HCT116 (cell line): ENCODE measurements around the gene HNRNPUL2. TPM values are rescaled to one million over a fixed set of nuclear protein-coding genes. Genes with fewer than 3 reads are reported as not detected.

Source experiments
- ATAC-seq: fragments of 200-7000 bp; cut with Tn5 transposase; 2 replicates; pipeline ENCODE4 v1.9.1; 2020; ENCODE audit warnings: mild to moderate bottlenecking, moderate library complexity
- BruUV-seq: library from RNA; stranded (reverse); fragments of 400-500 nt; replicated peaks from 2 replicates; lab custom pipeline; 2021; lab: Mats Ljungman, UMichigan
- CTCF ChIA-PET: fragments of 300-600 bp; sonication (Branson Sonifier 250); formaldehyde crosslinking; loops from one replicate; lab custom pipeline; 2021; ENCODE audit warnings: antibody characterized with exemption; lab: Charles Lee
- POLR2A ChIA-PET: fragments of 300-600, 350-600 bp; sonication (Branson Sonifier 250); formaldehyde crosslinking; loops from one replicate; lab custom pipeline; 2021; ENCODE audit warnings: antibody characterized with exemption; lab: Charles Lee
- RAD21 ChIA-PET, 2 experiments: fragments of 300-600 bp; sonication (Branson Sonifier 250); formaldehyde crosslinking; loops; one replicate each; lab custom pipeline; 2023; ENCODE audit warnings: low total read pairs in 2 of 2; ENCODE audit not compliant: uncharacterized antibody in 2 of 2, unreplicated experiment in 2 of 2, low non-redundant PET in 1 of 2; lab: Charles Lee
- DNase-seq: peaks from one replicate; pipeline ENCODE4 v3.0.0-alpha.2; 2010; ENCODE audit warnings: low read depth, low spot score
- H2AFZ ChIP-seq: fragments of 200-600 bp; shearing (Covaris generic), sonication (generic); 2 replicates; pipeline ENCODE4 v1.6.1; 2017; ENCODE audit warnings: low read depth, mixed run types, mixed read lengths, antibody characterized with exemption, low read length; ENCODE audit not compliant: poor library complexity, severe bottlenecking
- H3K27ac ChIP-seq: 2 replicates; pipeline ENCODE4 v1.5.1; 2012; ENCODE audit warnings: low read depth, low read length
- H3K27me3 ChIP-seq: fragments of 200-600 bp; sonication (generic); 2 replicates; pipeline ENCODE4 v1.6.1; 2016; ENCODE audit warnings: mixed run types, low read length, mixed read lengths; ENCODE audit not compliant: insufficient read depth
- H3K36me3 ChIP-seq, 2 experiments: fragments of 200-500 bp in 1 of 2; fragments of 200-600 bp in 1 of 2; sonication (Bioruptor generic) in 1 of 2; sonication (generic) in 1 of 2; 2 replicates each; pipeline versions ENCODE4 v1.5.1 to v1.6.1; 2014 to 2016; ENCODE audit warnings: low read length in 2 of 2, inconsistent platforms in 1 of 2, mixed read lengths in 1 of 2, mixed run types in 1 of 2; ENCODE audit not compliant: insufficient read depth in 2 of 2, control insufficient read depth in 1 of 2
- H3K4me1 ChIP-seq, 2 experiments: fragments of 200-600 bp in 1 of 2; sonication (generic) in 1 of 2; 2 replicates each; pipeline versions ENCODE4 v1.5.1 to v1.6.1; 2012 to 2017; ENCODE audit warnings: low read length in 2 of 2, inconsistent platforms in 1 of 2, mild to moderate bottlenecking in 1 of 2, mixed read lengths in 1 of 2, mixed run types in 1 of 2, moderate library complexity in 1 of 2; ENCODE audit not compliant: insufficient read depth in 2 of 2, control insufficient read depth in 1 of 2
- H3K4me2 ChIP-seq: fragments of 200-600 bp; sonication (generic); 2 replicates; pipeline ENCODE4 v1.6.1; 2017; ENCODE audit warnings: mixed run types, low read length, mixed read lengths
- H3K4me3 ChIP-seq, 2 experiments: fragments of 200-600 bp in 1 of 2; sonication (generic) in 1 of 2; replicated peaks in 1 of 2; 2 replicates each; pipeline ENCODE4 v1.5.1; 2011 to 2016; ENCODE audit warnings: low read length in 2 of 2, control low read depth in 1 of 2, low read depth in 1 of 2, mild to moderate bottlenecking in 1 of 2, mixed read lengths in 1 of 2, mixed run types in 1 of 2
- H3K79me2 ChIP-seq: fragments of 200-600 bp; sonication (generic); 2 replicates; pipeline ENCODE4 v1.6.1; 2017; ENCODE audit warnings: mild to moderate bottlenecking, mixed run types, low read length, moderate library complexity, mixed read lengths; ENCODE audit not compliant: insufficient read depth
- H3K9ac ChIP-seq: fragments of 200-600 bp; sonication (generic); 2 replicates; pipeline ENCODE4 v1.6.1; 2016; ENCODE audit warnings: low read length, mixed read lengths
- H3K9me2 ChIP-seq: fragments of 200-600 bp; sonication (generic), shearing (Covaris generic); 2 replicates; pipeline ENCODE4 v1.6.1; 2017; ENCODE audit warnings: mixed run types, mild to moderate bottlenecking, moderate library complexity; ENCODE audit not compliant: insufficient read depth
- H3K9me3 ChIP-seq, 2 experiments: fragments of 200-500 bp in 1 of 2; fragments of 200-600 bp in 1 of 2; sonication (Bioruptor generic) in 1 of 2; sonication (generic) in 1 of 2; 2 replicates each; pipeline ENCODE4 v1.6.1; 2014 to 2017; ENCODE audit warnings: low read length in 2 of 2, mixed read lengths in 2 of 2, inconsistent platforms in 1 of 2, low read depth in 1 of 2, mild to moderate bottlenecking in 1 of 2, mixed run types in 1 of 2, moderate library complexity in 1 of 2; ENCODE audit not compliant: control insufficient read depth in 1 of 2, insufficient read depth in 1 of 2
- H4K20me1 ChIP-seq: fragments of 200-600 bp; sonication (generic), shearing (Covaris generic); 2 replicates; pipeline ENCODE4 v1.6.1; 2017; ENCODE audit warnings: mixed run types, mild to moderate bottlenecking, moderate library complexity; ENCODE audit not compliant: insufficient read depth
- CBX3 ChIP-seq: IDR thresholded peaks from 2 replicates; pipeline ENCODE4 v1.6.1; 2012; ENCODE audit warnings: low read depth
- CEBPB ChIP-seq: IDR thresholded peaks from 2 replicates; pipeline ENCODE4 v1.6.1; 2012; ENCODE audit warnings: low read depth
- ELF1 ChIP-seq: IDR thresholded peaks from 2 replicates; pipeline ENCODE4 v1.6.1; 2012; ENCODE audit warnings: low read depth, borderline replicate concordance
- EZH2phosphoT487 ChIP-seq: fragments of 200-600 bp; IDR thresholded peaks from 2 replicates; pipeline ENCODE4 v1.6.1; 2018; ENCODE audit warnings: antibody characterized with exemption, borderline replicate concordance
- JUND ChIP-seq: IDR thresholded peaks from 2 replicates; pipeline ENCODE4 v1.6.1; 2012
- MAX ChIP-seq: IDR thresholded peaks from 2 replicates; pipeline ENCODE4 v1.6.1; 2012
- POLR2A ChIP-seq: IDR thresholded peaks from 2 replicates; pipeline ENCODE4 v1.7.0; 2011; ENCODE audit warnings: borderline replicate concordance; ENCODE audit not compliant: insufficient read depth, insufficient read length; ENCODE audit errors: extremely low read depth
- POLR2AphosphoS5 ChIP-seq: IDR thresholded peaks from 2 replicates; pipeline ENCODE4 v1.6.1; 2011; ENCODE audit warnings: mild to moderate bottlenecking, low read depth, low read length, moderate library complexity
- SIN3A ChIP-seq: IDR thresholded peaks from 2 replicates; pipeline ENCODE4 v1.6.1; 2012; ENCODE audit warnings: low read depth
- SP1 ChIP-seq: IDR thresholded peaks from 2 replicates; pipeline ENCODE4 v1.6.1; 2012; ENCODE audit warnings: low read depth
- SRF ChIP-seq: IDR thresholded peaks from 2 replicates; pipeline ENCODE4 v1.6.1; 2012; ENCODE audit warnings: low read depth
- TCF7L2 ChIP-seq: IDR thresholded peaks from 2 replicates; pipeline ENCODE4 v1.7.0; 2011; ENCODE audit warnings: borderline replicate concordance, inconsistent platforms; ENCODE audit not compliant: insufficient read depth, insufficient read length; ENCODE audit errors: extremely low read depth
- ZNF274 ChIP-seq: fragments of 200-500 bp; sonication (Bioruptor generic); IDR thresholded peaks from 2 replicates; pipeline ENCODE4 v1.6.1; 2014; ENCODE audit warnings: mild to moderate bottlenecking, low read depth, low read length, inconsistent platforms
- intact Hi-C: fragments of 100-400 bp; cut with micrococcal nuclease; formaldehyde crosslinking; loops from 2 replicates; pipeline ENCODE4 v1.10.0; 2022
- total RNA-seq: library from RNA; stranded (reverse); gene quantifications from one replicate; pipeline ENCODE4 v1.2.1, GENCODE V29; 2021; ENCODE audit not compliant: unreplicated experiment
- TF ChIP-seq, protein P1 (sequence below): IDR thresholded peaks from 2 replicates; pipeline ENCODE4 v1.6.1; 2011; ENCODE audit warnings: mild to moderate bottlenecking, low read length, moderate library complexity; ENCODE audit not compliant: insufficient replicate concordance; ENCODE audit errors: extremely low read depth
- TF ChIP-seq, protein P2 (sequence below): IDR thresholded peaks from 2 replicates; pipeline ENCODE4 v1.6.1; 2012; ENCODE audit warnings: low read depth

HNRNPUL2 gene
- total RNA-seq, 1 experiment from 2014 or later: 45.8 TPM

DNA sequence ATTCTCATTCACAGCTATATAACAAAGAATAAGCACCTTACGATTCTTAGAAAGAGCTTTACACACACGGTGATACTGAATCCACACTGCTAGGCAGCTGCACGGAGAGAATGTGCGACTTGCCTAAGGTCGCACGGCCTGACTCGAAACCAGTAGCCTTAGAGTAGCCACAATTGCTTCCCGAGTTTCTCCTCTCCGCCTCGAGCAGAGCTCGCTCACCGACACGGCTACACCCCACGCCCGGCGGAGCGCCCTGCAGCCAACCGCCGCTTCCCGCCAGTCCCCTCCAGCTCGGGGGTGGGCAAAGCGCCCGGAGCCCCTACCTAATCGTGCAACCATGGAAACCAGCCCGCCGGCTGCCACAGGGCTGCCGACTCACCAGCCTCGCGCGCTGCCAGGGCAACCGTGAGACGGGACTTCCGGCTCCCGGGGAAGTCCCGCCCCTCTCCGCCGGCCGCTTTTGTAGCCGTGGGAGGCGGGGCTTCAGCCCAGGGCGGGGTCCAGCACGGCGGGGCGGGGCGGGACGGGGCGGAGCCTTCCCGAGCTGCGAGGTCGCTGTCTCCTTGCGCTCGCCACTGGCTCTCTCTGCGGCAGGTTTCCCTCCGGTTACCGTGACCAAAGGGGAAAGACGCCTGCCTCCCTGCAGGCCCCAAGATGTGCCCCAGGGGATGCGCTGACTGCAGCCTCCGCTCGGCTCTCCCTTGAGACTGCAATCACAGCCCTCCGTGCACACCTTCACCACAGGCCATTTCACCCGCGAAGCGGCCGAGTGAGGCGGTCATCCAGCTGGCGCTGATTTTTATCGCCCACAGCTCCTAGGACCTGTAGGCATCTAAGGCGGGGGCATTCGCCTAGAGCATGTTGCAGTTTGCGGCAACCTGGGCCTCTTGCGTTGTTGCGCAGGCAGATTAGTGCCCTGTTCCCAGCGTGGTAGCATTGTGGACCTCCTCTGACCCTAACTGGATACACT is 21.1 kb downstream of the HNRNPUL2 start:
- no peaks in the 10 kb centered on the region for H3K9me2 ChIP-seq
- peak overlapping the region; percentile 84 for H3K9ac ChIP-seq
- peak; percentile 95 for ATAC-seq
- H4K20me1 ChIP-seq: no peaks in the 10 kb centered on the region
- H2AFZ ChIP-seq: no peak overlapping the region
- H3K4me1 ChIP-seq: peaks cover 5 to 20% of the 10 kb centered on the region in 2 experiments
- H3K4me2 ChIP-seq: peak overlapping the region; percentile 85
- ChIA-PET RAD21 (no interaction called here), CTCF (interaction anchor here (0.9 to 1.5 kb wide), 5 partner anchors 12 to 311 kb away, joined by 3 to 7 read pairs (median 4); partner anchors contain the start of gene TTC9C), POLR2A (interaction anchor here (0.9 to 2.3 kb wide), 5 partner anchors 17 to 132 kb away, joined by 3 to 6 read pairs (median 3); partner anchors contain the start of genes C11orf98, CSKMT, EEF1G and HNRNPUL2)
- H3K27ac ChIP-seq: peak overlapping the region; percentile 80
- TF ChIP-seq, protein P1, sequence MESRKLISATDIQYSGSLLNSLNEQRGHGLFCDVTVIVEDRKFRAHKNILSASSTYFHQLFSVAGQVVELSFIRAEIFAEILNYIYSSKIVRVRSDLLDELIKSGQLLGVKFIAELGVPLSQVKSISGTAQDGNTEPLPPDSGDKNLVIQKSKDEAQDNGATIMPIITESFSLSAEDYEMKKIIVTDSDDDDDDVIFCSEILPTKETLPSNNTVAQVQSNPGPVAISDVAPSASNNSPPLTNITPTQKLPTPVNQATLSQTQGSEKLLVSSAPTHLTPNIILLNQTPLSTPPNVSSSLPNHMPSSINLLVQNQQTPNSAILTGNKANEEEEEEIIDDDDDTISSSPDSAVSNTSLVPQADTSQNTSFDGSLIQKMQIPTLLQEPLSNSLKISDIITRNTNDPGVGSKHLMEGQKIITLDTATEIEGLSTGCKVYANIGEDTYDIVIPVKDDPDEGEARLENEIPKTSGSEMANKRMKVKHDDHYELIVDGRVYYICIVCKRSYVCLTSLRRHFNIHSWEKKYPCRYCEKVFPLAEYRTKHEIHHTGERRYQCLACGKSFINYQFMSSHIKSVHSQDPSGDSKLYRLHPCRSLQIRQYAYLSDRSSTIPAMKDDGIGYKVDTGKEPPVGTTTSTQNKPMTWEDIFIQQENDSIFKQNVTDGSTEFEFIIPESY: peak; percentile 40
- TF ChIP-seq POLR2A (no peak), EZH2phosphoT487 (no peak), JUND (peak; percentile 34; the same call in 1 of the 2 replicates), POLR2AphosphoS5 (peak; percentile 92), SP1 (0 out of 2 replicates have a peak, but pooled peaks have one; percentile 35), SIN3A (peak; percentile 50; the same call in 1 of the 2 replicates), CEBPB (no peak), ELF1 (peak; percentile 62; the same call in 1 of the 2 replicates), SRF (no peak), TCF7L2 (peak; percentile 68), MAX (peak; percentile 48; the same call in 1 of the 2 replicates), ZNF274 (no peak), CBX3 (no peak)
- TF ChIP-seq, protein P2, sequence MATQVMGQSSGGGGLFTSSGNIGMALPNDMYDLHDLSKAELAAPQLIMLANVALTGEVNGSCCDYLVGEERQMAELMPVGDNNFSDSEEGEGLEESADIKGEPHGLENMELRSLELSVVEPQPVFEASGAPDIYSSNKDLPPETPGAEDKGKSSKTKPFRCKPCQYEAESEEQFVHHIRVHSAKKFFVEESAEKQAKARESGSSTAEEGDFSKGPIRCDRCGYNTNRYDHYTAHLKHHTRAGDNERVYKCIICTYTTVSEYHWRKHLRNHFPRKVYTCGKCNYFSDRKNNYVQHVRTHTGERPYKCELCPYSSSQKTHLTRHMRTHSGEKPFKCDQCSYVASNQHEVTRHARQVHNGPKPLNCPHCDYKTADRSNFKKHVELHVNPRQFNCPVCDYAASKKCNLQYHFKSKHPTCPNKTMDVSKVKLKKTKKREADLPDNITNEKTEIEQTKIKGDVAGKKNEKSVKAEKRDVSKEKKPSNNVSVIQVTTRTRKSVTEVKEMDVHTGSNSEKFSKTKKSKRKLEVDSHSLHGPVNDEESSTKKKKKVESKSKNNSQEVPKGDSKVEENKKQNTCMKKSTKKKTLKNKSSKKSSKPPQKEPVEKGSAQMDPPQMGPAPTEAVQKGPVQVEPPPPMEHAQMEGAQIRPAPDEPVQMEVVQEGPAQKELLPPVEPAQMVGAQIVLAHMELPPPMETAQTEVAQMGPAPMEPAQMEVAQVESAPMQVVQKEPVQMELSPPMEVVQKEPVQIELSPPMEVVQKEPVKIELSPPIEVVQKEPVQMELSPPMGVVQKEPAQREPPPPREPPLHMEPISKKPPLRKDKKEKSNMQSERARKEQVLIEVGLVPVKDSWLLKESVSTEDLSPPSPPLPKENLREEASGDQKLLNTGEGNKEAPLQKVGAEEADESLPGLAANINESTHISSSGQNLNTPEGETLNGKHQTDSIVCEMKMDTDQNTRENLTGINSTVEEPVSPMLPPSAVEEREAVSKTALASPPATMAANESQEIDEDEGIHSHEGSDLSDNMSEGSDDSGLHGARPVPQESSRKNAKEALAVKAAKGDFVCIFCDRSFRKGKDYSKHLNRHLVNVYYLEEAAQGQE: no peak
- H3K27me3 ChIP-seq: no peaks in the 10 kb centered on the region
- DNase-seq: peak; percentile 63
- intact Hi-C loops: no loop called here
- H3K36me3 ChIP-seq: peaks cover 10 to 33% of the 10 kb centered on the region in 2 experiments; a peak in 3 of 4 replicates
- peak overlapping the region; percentile 50 to 75 for H3K4me3 ChIP-seq
- no peaks in the 10 kb centered on the region for H3K9me3 ChIP-seq
- BruUV-seq: TSS peak; percentile 20
- H3K79me2 ChIP-seq: peaks cover 12% of the 10 kb centered on the region
